Measurements from ENCODE around the gene FFAR1. TPM values are rescaled to one million over a fixed set of nuclear protein-coding genes. Genes with fewer than 3 reads are reported as not detected.

FFAR1 gene
- total RNA-seq, 4 donors from 2014 or later: not detected

DNA sequence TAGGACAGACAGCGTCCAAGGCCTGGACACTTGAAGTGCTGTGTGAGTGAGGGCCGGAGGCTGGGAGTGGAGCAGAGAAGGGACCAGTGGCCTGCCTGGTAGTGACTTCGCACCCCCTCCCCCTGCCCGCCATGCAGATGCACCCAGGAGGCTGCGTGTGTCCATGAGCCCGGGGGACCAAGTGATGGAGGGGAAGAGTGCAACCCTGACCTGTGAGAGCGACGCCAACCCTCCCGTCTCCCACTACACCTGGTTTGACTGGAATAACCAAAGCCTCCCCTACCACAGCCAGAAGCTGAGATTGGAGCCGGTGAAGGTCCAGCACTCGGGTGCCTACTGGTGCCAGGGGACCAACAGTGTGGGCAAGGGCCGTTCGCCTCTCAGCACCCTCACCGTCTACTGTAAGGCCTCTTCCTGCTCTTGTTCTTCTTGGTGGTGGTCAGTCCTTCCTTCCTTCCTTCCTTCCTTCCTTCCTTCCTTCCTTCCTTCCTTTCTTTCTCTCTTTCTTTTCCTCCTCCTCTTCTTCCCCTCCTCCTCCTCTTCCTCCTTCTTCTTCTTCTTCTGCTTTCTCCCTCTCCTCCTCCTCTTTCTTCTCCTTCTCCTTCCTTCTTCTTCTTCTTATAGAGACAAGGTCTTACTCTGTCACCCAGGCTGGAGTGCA, 6.0 kb upstream of the FFAR1 start:
- no peaks in the 10 kb centered on the region for H3K27me3 ChIP-seq
- intact Hi-C loops (cut with DNase I): no loop called here
- TF ChIP-seq POLR2A (IDR thresholded peaks at IDR 0.05): no peak
- TF ChIP-seq, protein P1, sequence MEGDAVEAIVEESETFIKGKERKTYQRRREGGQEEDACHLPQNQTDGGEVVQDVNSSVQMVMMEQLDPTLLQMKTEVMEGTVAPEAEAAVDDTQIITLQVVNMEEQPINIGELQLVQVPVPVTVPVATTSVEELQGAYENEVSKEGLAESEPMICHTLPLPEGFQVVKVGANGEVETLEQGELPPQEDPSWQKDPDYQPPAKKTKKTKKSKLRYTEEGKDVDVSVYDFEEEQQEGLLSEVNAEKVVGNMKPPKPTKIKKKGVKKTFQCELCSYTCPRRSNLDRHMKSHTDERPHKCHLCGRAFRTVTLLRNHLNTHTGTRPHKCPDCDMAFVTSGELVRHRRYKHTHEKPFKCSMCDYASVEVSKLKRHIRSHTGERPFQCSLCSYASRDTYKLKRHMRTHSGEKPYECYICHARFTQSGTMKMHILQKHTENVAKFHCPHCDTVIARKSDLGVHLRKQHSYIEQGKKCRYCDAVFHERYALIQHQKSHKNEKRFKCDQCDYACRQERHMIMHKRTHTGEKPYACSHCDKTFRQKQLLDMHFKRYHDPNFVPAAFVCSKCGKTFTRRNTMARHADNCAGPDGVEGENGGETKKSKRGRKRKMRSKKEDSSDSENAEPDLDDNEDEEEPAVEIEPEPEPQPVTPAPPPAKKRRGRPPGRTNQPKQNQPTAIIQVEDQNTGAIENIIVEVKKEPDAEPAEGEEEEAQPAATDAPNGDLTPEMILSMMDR (IDR thresholded peaks at IDR 0.05): no peak
- no peaks in the 10 kb centered on the region for H3K4me1 ChIP-seq
- H3K27ac ChIP-seq: no peak overlapping the region
- DNase-seq: no peak
- no peaks in the 10 kb centered on the region for H3K36me3 ChIP-seq
- WGBS, 2 donors: 89 to 90% methylated on average over 11 to 14 of the region's 14 CpGs
- H3K4me3 ChIP-seq (replicated peaks in 1 of 3): no peak overlapping the region
- no peaks in the 10 kb centered on the region for H3K9me3 ChIP-seq

DNA sequence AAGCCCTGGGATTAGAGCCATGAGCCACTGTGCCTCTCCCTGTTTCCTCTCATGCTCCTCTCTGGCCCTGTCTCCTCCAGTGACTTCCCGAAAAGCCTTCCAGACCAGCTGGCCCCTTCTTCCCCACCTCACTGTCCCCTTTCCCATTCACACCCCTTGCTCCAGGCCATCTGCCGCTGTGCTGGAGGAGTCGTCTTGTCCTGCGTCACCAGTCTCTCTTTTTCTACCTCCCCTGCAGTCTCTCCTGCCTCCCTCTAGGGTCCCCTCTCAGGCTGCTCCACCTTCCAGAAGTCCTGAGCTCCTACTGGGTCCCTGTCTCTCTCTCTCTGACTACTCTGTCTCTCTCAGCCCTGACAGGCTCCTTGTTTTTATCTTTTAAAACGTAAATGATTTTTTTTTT, 5.3 kb upstream of the FFAR1 start:
- Histone ChIP-seq H3K4me1 (no peaks in the 10 kb centered on the region), H3K27ac (no peak overlapping the region), H3K4me3 (replicated peaks in 1 of 3) (no peak overlapping the region), H3K36me3 (no peaks in the 10 kb centered on the region), H3K9me3 (no peaks in the 10 kb centered on the region), H3K27me3 (no peaks in the 10 kb centered on the region)
- no peak for DNase-seq
- 72 to 85% methylated on average over 5 of the region's 5 CpGs for WGBS, 2 donors
- TF ChIP-seq POLR2A (IDR thresholded peaks at IDR 0.05): no peak
- TF ChIP-seq, protein P1 (IDR thresholded peaks at IDR 0.05): no peak
- intact Hi-C loops (cut with DNase I): no loop called here

DNA sequence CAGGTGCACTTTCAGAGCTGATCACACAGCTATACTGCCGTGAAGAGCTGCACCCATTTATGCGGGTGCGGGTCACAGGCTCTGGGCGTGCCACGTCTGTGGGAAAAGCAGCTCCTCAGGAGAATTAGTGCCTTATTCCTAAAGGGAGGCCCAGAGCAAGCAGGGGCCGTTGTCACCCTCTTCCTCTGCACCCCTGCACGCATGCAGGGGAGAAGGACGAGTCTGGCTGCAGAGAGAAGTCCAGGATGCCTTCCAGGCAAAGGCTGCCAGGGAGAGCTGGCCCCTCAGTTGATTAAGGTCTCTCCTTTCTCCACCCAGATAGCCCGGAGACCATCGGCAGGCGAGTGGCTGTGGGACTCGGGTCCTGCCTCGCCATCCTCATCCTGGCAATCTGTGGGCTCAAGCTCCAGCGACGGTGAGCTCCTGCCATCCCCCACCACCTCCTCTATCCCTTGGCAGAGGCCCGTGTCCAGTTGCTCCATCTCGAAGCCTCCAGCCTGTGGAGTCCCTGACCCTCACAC, 3.1 kb upstream of the FFAR1 start:
- no peaks in the 10 kb centered on the region for H3K27me3 ChIP-seq
- H3K36me3 ChIP-seq: no peaks in the 10 kb centered on the region
- H3K9me3 ChIP-seq: no peaks in the 10 kb centered on the region
- DNase-seq: no peak
- no peak for TF ChIP-seq POLR2A (IDR thresholded peaks at IDR 0.05)
- TF ChIP-seq, protein P1 (IDR thresholded peaks at IDR 0.05): no peak
- intact Hi-C loops (cut with DNase I): loop anchor here (5.0 kb wide), 1 partner anchor 67 kb away; no protein-coding TSS in a partner anchor
- H3K4me1 ChIP-seq: no peaks in the 10 kb centered on the region
- WGBS, 2 donors: 86 to 91% methylated on average over 8 to 15 of the region's 17 CpGs
- no peak overlapping the region for H3K27ac ChIP-seq
- H3K4me3 ChIP-seq (replicated peaks in 1 of 3): no peak overlapping the region

DNA sequence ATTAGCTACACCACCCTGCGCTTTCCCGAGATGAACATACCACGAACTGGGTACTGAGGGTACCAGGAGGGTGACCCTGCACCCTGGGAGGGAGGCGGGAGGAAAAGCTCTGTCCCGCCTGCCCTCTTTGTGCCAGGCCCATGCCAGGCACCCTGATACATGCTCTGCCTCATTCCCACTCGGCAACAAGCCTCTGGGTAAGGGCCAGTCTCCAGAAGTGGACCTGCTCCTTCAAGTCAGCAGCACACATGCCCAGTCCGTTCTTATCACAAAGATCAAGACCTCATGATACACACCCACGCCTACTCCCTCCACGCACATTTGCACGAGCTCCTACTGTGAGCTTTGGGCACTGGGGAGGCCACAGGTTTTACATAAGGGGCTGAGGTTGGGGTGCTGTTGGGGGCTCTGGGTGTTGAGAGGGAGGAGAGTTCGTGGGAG, 2.0 kb upstream of the FFAR1 start:
- no peaks in the 10 kb centered on the region for H3K4me1 ChIP-seq
- no peaks in the 10 kb centered on the region for H3K27me3 ChIP-seq
- TF ChIP-seq POLR2A (IDR thresholded peaks at IDR 0.05): no peak
- TF ChIP-seq, protein P1 (IDR thresholded peaks at IDR 0.05): no peak
- DNase-seq: no peak
- H3K27ac ChIP-seq: no peak overlapping the region
- no peak overlapping the region for H3K4me3 ChIP-seq (replicated peaks in 1 of 3)
- WGBS, 2 donors: 86 to 88% methylated on average over 11 of the region's 11 CpGs
- H3K36me3 ChIP-seq: no peaks in the 10 kb centered on the region
- no peaks in the 10 kb centered on the region for H3K9me3 ChIP-seq
- intact Hi-C loops (cut with DNase I): loop anchor here (5.0 kb wide), 1 partner anchor 68 kb away; no protein-coding TSS in a partner anchor
